ENCODE data around the gene BRF1.

DNA sequence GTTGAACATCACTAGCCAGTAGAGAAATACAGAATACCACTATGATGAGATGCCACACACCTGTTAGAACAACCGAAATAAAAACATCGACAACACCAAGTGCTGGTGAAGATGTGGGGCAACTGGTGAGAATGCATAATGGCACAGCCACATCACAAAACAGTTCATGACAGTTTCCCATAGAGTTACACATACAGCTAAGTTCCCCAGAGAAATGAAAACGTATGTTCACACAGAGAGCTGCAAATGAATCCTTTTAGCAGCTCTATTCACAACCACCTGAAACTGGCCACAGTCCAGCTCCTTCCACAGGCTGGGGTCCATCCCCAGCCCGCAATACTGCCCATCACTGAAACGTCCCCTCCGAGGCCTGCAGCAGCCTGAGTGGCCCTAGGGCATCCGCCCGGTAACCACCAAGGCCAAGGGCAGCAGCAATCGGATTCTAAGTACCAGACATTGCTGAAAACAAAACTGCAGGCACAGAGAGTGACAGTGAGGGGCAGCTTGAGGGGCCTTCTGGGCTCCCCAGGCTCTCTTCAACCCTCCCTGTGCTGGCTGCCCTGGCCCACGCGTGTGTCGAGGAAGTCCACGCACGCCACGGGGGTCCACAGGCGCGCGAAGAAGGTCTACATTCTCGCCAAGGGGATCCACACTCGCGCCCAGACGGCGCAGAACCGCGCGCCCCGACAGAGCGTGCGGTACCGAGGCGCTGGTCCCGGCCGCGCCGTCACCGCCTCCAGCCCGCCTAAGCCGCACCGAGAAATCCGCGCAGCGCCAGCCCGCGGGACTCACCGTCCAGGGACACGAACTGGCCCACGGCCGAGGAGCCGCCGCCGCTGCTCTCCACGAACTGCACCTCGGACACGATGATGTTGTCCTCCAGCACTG, 903 bp downstream of the BRF1 start:
- no peak for TF ChIP-seq EZH2 (IDR thresholded peaks at IDR 0.05)
- no peak for TF ChIP-seq CTCF (IDR thresholded peaks at IDR 0.05)
